ENCODE results near the gene IRAK3. TPM values are rescaled to one million over a fixed set of nuclear protein-coding genes. Genes with fewer than 3 reads are reported as not detected.

Gene IRAK3
- total RNA-seq, 3 donors from 2014 or later (not counting 1 experiment from before 2014, with no cell fraction given), result 3.7 to 9.9 (median 9.2) TPM

DNA sequence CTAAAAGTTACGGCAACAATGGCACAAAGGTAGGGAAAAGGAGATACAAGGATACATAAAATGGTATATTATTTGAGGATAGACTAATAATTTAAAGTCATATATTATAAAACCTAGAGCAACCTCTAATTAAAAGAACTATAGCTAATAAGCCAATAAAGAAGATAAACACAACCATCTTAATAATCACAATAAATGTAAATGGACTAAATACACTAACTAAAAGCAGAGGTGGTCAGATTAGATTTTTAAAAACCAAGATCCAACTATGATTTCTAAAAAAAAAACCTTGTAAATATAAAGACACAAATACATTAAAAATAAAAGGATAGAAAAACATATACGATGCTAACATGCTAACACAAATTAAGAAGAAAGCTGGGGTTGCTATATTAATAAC lies 47.7 kb upstream of the IRAK3 start:
- ATAC-seq (no peak), DNase-seq (no peak)
- peaks cover 80% of the 10 kb centered on the region for H3K36me3 ChIP-seq (ENCODE audit: control insufficient read depth, insufficient read depth, low read length)
- no peak overlapping the region for H3K27ac Mint-ChIP-seq
- H3K4me3 Mint-ChIP-seq, result no peak overlapping the region
- H3K27me3 ChIP-seq (ENCODE audit: control insufficient read depth, insufficient read depth, low read length), result no peaks in the 10 kb centered on the region
- intact Hi-C loops (cut with micrococcal nuclease), result no loop called here
- H3K4me3 ChIP-seq (ENCODE audit: low read length), result no peak overlapping the region
- no peaks in the 10 kb centered on the region for H3K27me3 Mint-ChIP-seq (ENCODE audit: low read depth in 2 of 2)
- H3K9me3 ChIP-seq (ENCODE audit: control insufficient read depth, insufficient read depth, low read length), result peaks cover 3% of the 10 kb centered on the region
- peaks cover 18 to 19% of the 10 kb centered on the region in 2 donors for H3K4me1 Mint-ChIP-seq
- H3K36me3 Mint-ChIP-seq, result peaks cover 23% of the 10 kb centered on the region
- no CpG with 5 or more reads among the region's 2 CpGs for WGBS (ENCODE audit: insufficient coverage)
- TF ChIP-seq, protein P1, sequence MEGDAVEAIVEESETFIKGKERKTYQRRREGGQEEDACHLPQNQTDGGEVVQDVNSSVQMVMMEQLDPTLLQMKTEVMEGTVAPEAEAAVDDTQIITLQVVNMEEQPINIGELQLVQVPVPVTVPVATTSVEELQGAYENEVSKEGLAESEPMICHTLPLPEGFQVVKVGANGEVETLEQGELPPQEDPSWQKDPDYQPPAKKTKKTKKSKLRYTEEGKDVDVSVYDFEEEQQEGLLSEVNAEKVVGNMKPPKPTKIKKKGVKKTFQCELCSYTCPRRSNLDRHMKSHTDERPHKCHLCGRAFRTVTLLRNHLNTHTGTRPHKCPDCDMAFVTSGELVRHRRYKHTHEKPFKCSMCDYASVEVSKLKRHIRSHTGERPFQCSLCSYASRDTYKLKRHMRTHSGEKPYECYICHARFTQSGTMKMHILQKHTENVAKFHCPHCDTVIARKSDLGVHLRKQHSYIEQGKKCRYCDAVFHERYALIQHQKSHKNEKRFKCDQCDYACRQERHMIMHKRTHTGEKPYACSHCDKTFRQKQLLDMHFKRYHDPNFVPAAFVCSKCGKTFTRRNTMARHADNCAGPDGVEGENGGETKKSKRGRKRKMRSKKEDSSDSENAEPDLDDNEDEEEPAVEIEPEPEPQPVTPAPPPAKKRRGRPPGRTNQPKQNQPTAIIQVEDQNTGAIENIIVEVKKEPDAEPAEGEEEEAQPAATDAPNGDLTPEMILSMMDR (IDR thresholded peaks at IDR 0.05), result no peak
- H3K4me1 ChIP-seq (ENCODE audit: control insufficient read depth, insufficient read depth, low read length), result no peaks in the 10 kb centered on the region
- no peak overlapping the region for H3K27ac ChIP-seq (ENCODE audit: low read length)
- peaks cover 6 to 11% of the 10 kb centered on the region in 2 donors for H3K9me3 Mint-ChIP-seq

DNA sequence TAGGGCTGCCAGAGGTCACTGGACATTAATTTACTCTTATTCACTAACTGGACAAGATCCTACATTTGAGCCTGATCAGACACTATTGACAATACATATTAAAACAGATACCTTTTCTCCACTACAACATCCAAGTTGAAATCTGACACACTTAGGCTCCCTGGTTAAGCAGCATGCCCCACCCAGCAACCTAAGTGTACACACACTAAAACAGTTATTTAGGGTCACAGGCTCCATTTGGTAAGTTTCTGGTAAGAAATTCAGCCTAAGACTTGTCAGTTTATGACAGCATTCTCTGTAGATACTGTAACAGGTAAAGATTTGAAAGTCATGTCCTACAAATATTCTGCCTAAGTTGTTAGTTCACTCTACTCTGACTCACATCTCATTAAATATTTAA lies 46.2 kb upstream of the IRAK3 start:
- ATAC-seq (no peak), DNase-seq (no peak)
- Mint-ChIP-seq H3K27ac (no peak overlapping the region), H3K4me1 (peaks cover 18 to 23% of the 10 kb centered on the region in 2 donors), H3K27me3 (ENCODE audit: low read depth in 2 of 2) (no peaks in the 10 kb centered on the region), H3K9me3 (peaks cover 6 to 11% of the 10 kb centered on the region in 2 donors), H3K4me3 (no peak overlapping the region), H3K36me3 (peaks cover 23% of the 10 kb centered on the region)
- H3K27ac ChIP-seq (ENCODE audit: low read length), result no peak overlapping the region
- no peaks in the 10 kb centered on the region for H3K27me3 ChIP-seq (ENCODE audit: control insufficient read depth, insufficient read depth, low read length)
- peaks cover 78% of the 10 kb centered on the region for H3K36me3 ChIP-seq (ENCODE audit: control insufficient read depth, insufficient read depth, low read length)
- H3K4me3 ChIP-seq (ENCODE audit: low read length), result no peak overlapping the region
- H3K4me1 ChIP-seq (ENCODE audit: control insufficient read depth, insufficient read depth, low read length), result no peaks in the 10 kb centered on the region
- TF ChIP-seq, protein P1 (IDR thresholded peaks at IDR 0.05), result no peak
- H3K9me3 ChIP-seq (ENCODE audit: control insufficient read depth, insufficient read depth, low read length), result peaks cover 3% of the 10 kb centered on the region
- intact Hi-C loops (cut with micrococcal nuclease), result no loop called here

DNA sequence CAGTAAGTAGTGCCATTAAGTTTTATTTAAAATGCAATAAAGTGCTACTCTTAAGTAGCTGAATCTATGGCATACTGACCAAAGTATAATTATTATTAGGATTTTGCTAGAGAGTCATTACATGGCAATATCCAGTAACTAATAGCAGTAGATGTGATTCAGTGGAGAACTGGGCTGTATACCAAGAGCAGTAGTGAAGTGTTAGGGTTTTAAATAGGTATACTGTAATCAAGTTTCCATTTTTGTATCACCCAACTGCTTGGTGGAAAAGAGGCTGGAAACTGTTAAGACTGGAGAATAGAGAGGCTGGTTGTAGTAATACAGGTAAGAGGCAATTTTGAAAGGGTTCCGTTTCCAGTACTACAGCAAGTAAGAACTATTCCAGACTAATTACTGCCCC lies 45.1 kb upstream of the IRAK3 start:
- TF ChIP-seq, protein P1 (IDR thresholded peaks at IDR 0.05), result no peak
- WGBS (ENCODE audit: insufficient coverage), result 100% methylated on average over 1 of the region's 1 CpG
- no peak overlapping the region for H3K4me3 Mint-ChIP-seq
- ATAC-seq (no peak), DNase-seq (no peak)
- H3K27ac Mint-ChIP-seq, result no peak overlapping the region
- H3K4me3 ChIP-seq (ENCODE audit: low read length), result no peak overlapping the region
- peaks cover 3% of the 10 kb centered on the region for H3K9me3 ChIP-seq (ENCODE audit: control insufficient read depth, insufficient read depth, low read length)
- H3K27ac ChIP-seq (ENCODE audit: low read length), result no peak overlapping the region
- H3K36me3 ChIP-seq (ENCODE audit: control insufficient read depth, insufficient read depth, low read length), result peaks cover 82% of the 10 kb centered on the region
- no peaks in the 10 kb centered on the region for H3K27me3 Mint-ChIP-seq (ENCODE audit: low read depth in 2 of 2)
- H3K9me3 Mint-ChIP-seq, result peaks cover 6 to 11% of the 10 kb centered on the region in 2 donors
- no peaks in the 10 kb centered on the region for H3K4me1 ChIP-seq (ENCODE audit: control insufficient read depth, insufficient read depth, low read length)
- intact Hi-C loops (cut with micrococcal nuclease), result no loop called here
- peaks cover 23% of the 10 kb centered on the region for H3K36me3 Mint-ChIP-seq
- no peaks in the 10 kb centered on the region for H3K27me3 ChIP-seq (ENCODE audit: control insufficient read depth, insufficient read depth, low read length)
- H3K4me1 Mint-ChIP-seq, result peaks cover 18 to 23% of the 10 kb centered on the region in 2 donors

All from natural killer cell (primary cell).